Activated CD4-positive, CD25-positive, alpha-beta regulatory T cell treated with anti-CD3 and anti-CD28 coated beads, Interleukin-2, amount 50 U/mL, for 24 hours (primary cell): ENCODE data around the gene CD2AP.
"Not testable (repeated sequence)": the region's sequence is repeated elsewhere in the genome, so short reads cannot be mapped to it uniquely, and the experiment has no call there.

Experiments
- ATAC-seq, 2 donors: fragments of 150-1000 bp; cut with Tn5 transposase; one replicate each; pipeline ENCODE4 v1.10.0; 2021; ENCODE audit warnings: mild to moderate bottlenecking in 1 of 2, moderate library complexity in 1 of 2

CD2AP gene

GRCh38 chr6:47465117-47465516 is 12.5 kb upstream of the CD2AP start:
- no peak for ATAC-seq

DNA sequence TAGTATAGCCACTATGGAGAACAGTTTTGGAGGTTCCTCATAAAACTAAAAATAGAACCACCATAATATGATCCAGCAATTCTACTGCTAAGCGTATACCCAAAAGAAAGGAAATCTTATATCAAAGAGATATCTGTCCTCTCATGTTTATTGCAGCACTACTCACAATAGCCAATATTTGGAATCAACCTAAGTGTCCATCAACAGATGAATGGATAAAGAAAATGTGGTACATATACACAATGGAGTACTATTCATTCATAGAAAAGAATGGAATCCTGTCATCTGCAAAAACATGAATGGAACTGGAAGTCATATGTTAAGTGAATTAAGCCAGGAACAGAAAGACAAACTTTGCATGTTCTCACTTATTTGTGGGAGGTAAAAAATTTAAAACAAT is 5.7 kb upstream of the CD2AP start:
- ATAC-seq = no peak

GRCh38 chr6:47473791-47474346 is 3.7 kb upstream of the CD2AP start:
- ATAC-seq = no peak

- ATAC-seq = no peak
Measured at GRCh38 chr6:47475319-47475816, 2.2 kb upstream of the CD2AP start.

DNA sequence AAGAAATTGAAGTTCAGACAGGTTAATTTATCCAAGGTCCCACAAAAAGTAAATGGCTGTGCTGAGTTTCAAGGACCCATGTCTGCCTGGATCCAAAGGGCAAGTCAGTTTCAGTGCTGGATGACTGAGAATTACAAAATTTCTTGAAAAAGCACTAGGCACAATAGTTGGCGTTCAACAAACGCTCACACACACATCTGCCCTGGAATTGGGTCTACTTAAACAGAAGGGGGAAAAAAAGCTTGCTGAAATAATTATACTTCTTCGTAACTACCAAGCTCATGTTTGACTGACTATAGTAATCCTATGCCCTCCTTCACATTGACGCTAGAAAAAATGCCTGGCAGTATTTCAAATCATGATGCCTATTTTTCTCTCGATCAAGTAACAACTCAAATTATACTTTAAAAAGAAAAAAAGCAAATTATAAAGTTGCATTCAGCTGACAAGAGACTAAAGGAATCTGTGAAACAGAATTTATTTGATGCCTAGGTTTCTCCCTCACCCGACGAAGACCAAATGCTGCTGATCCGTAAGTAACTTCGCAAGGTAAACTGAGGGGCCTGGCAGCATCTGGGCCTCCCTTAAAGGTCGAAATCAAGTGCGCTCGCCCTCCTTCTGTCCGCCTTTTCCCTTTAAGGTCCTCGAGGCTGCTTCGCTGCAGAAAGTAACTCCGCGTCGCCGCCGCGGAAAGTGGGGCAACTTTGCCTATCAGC is 650 bp upstream of the CD2AP start:
- ATAC-seq = no peak

- no peak for ATAC-seq
Measured at GRCh38 chr6:47478233-47479139, 897 bp downstream of the CD2AP start.

- ATAC-seq = no peak
Measured at GRCh38 chr6:47479140-47479508, 1.5 kb downstream of the CD2AP start.

- no peak for ATAC-seq
Measured at GRCh38 chr6:47479874-47480273, 2.3 kb downstream of the CD2AP start.

DNA sequence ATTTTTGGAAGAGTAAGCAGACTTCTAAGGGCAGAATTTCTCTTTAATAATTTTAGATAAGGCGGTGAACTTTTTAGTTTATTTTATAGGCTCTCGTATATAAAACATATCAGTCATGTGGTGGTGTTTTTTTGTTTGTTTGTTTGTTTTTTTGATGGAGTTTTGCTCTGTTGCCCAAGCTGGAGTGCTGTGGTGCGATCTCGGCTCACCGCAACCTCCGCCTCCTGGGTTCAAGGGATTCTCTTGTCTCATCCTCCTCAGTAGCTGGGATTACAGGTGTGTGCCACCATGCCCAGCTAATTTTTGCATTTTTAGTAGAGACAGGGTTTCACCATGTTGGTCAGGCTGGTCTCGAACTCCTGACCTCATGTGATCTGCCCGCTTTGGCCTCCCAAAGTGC is 3.6 kb downstream of the CD2AP start:
- ATAC-seq = not testable (repeated sequence)

DNA sequence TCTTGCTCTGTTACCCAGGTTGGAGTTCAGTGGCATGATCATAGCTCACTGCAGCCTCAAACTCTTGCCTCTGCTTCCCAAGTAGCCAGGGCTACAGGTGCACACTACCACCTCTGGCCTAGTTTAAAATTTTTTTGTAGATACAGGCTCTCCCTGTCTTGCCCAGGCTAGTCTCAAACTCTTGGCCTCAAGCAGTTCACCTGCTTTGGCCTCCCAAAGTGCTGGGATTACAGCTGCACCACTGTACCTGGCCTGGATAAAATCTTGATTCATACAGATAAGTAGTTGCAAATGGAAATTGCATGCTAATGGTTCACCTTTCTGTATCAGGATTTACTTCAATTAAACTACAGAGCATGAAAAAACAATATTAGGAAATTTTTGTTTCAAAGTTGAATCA is 4.2 kb downstream of the CD2AP start:
- no peak for ATAC-seq

- no peak for ATAC-seq
Measured at GRCh38 chr6:47483516-47483852, 5.9 kb downstream of the CD2AP start.

- no peak for ATAC-seq
Measured at GRCh38 chr6:47483853-47484546, 6.4 kb downstream of the CD2AP start.

DNA sequence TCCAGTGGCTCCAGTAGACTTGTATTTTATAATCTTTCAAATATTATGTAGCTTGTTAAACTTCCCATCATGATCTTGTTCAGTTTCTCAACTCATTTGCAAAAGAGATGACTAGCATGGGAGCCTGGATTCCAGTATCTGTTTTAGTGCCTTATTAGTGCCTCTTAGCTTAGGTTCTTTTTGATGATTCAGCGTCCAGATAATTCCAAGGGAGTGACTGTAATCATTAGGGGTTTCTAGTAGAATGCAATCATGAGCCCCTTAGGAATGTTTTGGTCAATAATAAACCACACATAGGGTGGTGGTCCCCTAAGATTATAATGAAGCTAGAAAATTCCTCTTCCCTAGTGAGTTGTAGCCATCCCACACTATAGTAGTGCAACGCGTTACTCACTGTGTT is 7.0 kb downstream of the CD2AP start:
- ATAC-seq = no peak

DNA sequence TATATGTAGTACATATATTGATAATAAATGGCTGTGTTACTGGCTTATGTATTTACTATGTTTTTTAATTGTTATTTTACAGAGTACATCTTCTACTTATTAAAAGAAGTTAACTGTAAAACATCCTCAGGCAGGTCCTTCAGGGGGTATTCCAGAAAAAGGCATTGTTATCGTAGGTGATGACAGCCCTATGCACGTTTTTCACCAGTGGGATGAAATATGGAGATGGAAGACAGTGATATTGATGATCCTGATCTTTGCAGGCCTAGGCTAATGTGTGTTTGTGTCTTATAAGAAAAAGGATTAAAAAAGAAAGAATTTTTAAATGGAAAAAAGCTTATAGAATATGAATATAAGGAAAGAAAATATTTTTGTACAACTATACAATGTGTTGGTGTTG is 7.5 kb downstream of the CD2AP start:
- no peak for ATAC-seq

DNA sequence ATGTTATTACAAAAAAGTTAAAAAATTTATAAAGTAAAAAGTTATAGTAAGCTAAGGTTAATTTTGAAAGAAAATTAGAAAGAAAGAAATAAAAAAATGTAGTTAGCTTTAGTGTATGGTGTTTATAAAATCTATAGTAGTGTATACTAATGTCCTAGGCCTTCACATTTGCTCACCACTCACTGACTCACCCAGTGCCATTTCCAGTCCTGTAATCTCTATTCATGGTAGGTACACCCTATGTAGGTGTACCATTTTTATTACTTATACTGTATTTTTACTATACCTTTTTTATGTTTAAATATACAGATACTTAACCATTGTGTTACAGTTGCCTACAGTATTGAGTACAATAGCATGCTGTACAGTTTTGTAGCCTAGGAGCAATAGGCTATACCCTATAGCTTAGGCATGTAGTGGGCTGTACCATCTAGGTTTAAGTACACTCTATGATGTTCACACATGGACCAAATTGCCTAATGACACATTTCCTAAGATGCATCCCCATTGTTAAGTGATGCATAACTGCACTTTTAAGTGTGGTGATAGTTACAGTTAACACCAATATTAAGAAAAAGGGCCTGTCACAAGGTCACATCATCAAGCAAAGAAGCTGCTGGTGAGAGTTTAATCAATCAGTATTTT is 8.0 kb downstream of the CD2AP start:
- peak in 1 of 2 donors; percentile 53 for ATAC-seq

GRCh38 chr6:47489995-47490394 is 12.4 kb downstream of the CD2AP start:
- ATAC-seq = no peak

- no peak for ATAC-seq
Measured at GRCh38 chr6:47490676-47491075, 13.1 kb downstream of the CD2AP start.

DNA sequence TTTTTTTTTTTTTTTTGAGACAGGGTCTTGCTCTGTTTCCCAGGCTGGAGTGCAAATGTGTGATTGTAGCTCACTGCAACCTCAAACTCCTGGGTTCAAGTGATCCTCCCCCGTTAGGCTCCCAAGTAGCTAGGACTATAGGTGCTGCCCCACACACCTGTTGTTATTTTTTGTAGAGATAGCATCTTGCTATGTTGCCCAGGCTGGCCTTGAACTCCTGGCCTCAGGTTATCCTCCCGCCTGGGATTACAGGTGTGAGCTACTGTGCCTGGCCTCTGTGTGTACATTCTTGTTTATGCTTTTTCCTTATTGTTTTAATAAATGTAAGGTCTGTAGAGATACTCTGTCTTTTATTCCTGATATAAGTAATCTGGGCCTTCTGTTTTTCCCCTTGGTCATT is 14.8 kb downstream of the CD2AP start:
- no peak for ATAC-seq

- no peak for ATAC-seq
Measured at GRCh38 chr6:47495207-47495606, 17.6 kb downstream of the CD2AP start.

GRCh38 chr6:47495954-47496545 is 18.5 kb downstream of the CD2AP start:
- no peak for ATAC-seq

DNA sequence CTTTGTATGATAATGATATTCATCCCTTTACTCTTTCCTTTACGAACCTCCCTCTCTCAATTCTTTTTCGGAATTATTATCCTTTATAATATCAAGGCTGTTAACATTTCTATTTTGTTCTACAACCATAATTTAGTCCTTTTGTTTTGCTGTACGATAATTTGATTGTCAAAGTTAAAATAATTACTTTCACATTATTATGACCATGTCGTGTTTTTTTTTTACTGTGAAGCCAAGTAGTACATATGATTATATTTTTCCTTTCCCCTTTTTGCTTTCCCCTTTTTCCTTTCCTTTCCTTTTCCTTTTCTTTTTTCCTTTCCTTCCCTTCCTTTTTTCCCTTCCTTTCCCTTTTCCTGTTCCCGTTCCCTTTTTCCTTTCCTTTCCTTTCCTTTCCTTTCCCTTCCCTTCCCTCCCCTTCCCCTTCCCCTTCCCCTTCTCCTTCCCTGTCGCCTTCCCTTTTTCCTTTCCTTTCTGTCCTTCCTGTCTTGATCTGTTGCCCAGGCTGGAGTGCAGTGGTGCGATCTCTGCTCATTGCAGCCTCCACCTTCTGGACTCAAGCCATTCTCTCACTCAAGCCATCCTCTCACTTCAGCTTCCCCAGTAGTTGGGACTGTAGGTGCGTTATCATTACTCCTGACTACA is 19.5 kb downstream of the CD2AP start:
- no peak for ATAC-seq

DNA sequence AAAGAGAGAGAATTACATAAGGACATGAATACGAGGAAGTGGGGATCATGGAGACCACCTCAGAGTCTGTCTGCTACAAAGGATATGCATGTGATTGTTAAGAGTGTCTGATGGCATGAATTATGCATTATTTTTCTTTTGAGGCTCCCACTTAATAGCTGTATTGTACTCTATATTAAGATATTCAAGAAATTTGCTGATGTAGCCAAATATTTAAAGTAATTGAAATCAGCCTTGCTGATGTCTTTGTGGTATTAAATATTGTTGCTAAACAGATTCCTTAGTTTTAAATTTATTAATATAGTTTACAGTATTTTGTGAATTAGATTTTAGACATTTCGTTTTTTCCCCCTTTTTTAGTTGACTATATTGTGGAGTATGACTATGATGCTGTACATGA is 25.3 kb downstream of the CD2AP start:
- ATAC-seq = no peak
